Gastroesophageal sphincter (tissue), 2 donors: ENCODE data around the gene ABHD14A.

Experiments used
- POLR2A ChIP-seq, 2 donors: fragments of 450-650 bp; IDR thresholded peaks; one replicate each; pipeline ENCODE4 v1.6.1; 2017; ENCODE audit warnings: antibody characterized with exemption in 2 of 2, mild to moderate bottlenecking in 2 of 2, moderate library complexity in 1 of 2
- POLR2AphosphoS5 ChIP-seq: sonication (generic); formaldehyde crosslinking; IDR thresholded peaks from one replicate; pipeline ENCODE4 v1.6.1; 2017; ENCODE audit warnings: antibody characterized with exemption

- TF ChIP-seq POLR2A (IDR thresholded peaks at IDR 0.05) (no peak), POLR2AphosphoS5 (no peak)
Measured at GRCh38 chr3:51966486-51966885, 8.4 kb upstream of the ABHD14A start.
